ENCODE data around the gene B4GAT1.

DNA sequence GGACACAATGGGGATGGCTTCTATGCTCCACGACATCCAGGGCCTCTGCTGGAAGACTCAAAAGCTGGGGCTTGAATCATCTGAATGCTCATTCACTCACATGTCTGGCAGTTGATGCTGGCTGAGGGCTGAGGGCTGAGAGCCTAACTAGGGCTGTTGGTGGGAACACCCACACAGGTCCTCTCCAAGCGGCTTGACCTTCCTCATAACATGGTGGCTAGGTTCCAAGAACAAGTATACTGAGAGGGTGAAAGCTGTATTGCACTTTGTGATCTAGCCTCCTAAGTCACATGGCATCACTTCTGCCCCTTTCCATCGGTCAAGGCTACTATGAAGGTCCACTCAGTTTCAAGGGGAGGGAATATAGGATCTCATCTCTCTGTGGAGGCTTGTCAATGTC lies 48.2 kb downstream of the B4GAT1 start:
- TF ChIP-seq, protein P1, sequence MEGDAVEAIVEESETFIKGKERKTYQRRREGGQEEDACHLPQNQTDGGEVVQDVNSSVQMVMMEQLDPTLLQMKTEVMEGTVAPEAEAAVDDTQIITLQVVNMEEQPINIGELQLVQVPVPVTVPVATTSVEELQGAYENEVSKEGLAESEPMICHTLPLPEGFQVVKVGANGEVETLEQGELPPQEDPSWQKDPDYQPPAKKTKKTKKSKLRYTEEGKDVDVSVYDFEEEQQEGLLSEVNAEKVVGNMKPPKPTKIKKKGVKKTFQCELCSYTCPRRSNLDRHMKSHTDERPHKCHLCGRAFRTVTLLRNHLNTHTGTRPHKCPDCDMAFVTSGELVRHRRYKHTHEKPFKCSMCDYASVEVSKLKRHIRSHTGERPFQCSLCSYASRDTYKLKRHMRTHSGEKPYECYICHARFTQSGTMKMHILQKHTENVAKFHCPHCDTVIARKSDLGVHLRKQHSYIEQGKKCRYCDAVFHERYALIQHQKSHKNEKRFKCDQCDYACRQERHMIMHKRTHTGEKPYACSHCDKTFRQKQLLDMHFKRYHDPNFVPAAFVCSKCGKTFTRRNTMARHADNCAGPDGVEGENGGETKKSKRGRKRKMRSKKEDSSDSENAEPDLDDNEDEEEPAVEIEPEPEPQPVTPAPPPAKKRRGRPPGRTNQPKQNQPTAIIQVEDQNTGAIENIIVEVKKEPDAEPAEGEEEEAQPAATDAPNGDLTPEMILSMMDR (IDR thresholded peaks at IDR 0.05; ENCODE audit: low read depth, low read length): no peak
- TF ChIP-seq EZH2phosphoT487 (IDR thresholded peaks at IDR 0.05; ENCODE audit: low read depth): no peak

All from OCI-LY3 (cell line).